ELR (cell line): ENCODE measurements around the gene CBFA2T3.

ENCODE experiments used
- DNase-seq: peaks from one replicate; pipeline ENCODE4 v3.0.0-alpha.2; 2015; ENCODE audit warnings: low read depth

Gene CBFA2T3

DNA sequence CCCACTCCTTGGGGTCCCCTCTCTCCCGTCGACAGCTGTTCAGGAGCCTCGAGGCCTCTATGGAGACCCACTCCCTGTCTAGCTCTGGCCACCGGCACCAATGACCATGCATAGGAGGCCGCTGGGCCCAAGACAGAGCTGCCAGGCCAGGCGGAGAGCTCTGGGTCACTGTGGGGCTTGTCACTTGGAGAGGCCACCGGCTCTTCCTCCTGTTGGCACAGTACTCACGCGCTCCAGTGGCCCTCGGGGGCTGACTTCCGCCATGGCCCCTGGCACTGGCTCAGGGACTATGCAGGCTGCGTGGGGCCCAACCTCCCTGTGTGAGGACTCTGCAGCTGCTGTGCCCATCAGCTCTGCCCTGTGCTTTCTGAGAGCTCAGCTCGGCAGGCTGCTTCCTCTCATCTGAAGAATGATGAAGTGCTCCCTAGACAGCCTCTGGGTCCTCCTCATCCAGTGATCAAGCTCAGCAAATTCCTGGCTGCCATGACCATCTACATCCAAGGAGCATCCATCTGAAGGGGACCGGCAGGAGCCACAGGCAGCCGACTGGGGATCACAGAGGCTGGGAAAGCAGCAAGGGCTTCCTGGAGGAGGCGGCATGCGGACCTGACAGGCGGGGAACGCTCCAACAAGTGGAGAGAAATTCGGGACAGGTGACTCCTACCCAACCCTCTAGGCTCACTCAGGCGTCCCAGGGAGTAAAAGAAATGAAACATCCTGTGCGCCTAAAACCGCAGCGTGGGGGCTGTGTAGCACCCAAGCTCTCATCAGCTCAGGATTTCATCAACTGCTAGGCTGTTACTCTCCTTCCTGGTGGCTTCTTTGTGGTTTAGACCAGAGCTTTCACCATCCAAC is 137.0 kb downstream of the CBFA2T3 start:
- no peak for DNase-seq

DNA sequence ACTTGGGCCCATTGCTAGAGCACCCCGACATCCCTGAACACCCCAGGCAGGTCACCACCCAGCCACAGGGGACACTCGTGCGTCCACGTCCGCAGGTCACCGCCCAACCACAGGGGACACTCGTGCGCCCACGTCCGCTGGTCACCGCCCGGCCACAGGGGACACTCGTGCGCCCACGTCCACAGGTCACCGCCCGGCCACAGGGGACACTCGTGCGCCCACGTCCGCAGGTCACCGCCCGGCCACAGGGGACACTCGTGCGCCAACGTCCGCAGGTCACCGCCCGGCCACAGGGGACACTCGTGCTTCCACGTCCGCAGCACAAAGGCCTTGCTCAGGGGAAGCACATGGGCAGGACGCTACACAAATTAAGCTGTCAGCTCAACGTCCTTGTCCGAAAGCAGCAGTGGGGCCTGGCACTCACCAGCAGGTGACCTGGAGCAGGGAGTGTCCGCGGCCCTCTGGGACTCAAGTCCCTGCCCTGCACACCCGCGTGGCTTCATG is 137.9 kb downstream of the CBFA2T3 start:
- no peak for DNase-seq

DNA sequence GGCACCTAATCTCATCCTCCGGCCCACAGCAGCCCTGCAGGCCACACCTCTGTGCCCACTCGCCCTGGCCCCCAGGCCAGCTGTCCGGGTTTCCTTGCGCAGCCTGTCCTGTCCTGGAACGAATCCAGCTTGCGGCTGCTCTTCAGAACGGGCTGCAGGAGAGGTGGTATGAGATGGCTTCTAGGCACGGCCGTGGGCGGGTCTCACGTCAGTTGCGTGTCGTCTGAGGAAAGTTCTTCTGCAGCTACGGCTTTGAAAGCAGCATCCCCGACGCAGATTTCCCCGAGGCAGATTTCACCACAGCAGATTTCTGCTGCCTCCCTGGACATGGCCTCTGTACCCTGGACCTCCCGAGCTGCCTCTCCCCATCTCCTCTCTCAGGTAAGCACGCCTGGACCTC is 138.4 kb downstream of the CBFA2T3 start:
- no peak for DNase-seq

GRCh38 chr16:88837806-88838205 is 139.2 kb downstream of the CBFA2T3 start:
- DNase-seq: no peak

- no peak for DNase-seq
Measured at GRCh38 chr16:88836791-88837190, 140.2 kb downstream of the CBFA2T3 start.

- no peak for DNase-seq
Measured at GRCh38 chr16:88835818-88836217, 141.2 kb downstream of the CBFA2T3 start.

GRCh38 chr16:88835383-88835782 is 141.6 kb downstream of the CBFA2T3 start:
- no peak for DNase-seq

DNA sequence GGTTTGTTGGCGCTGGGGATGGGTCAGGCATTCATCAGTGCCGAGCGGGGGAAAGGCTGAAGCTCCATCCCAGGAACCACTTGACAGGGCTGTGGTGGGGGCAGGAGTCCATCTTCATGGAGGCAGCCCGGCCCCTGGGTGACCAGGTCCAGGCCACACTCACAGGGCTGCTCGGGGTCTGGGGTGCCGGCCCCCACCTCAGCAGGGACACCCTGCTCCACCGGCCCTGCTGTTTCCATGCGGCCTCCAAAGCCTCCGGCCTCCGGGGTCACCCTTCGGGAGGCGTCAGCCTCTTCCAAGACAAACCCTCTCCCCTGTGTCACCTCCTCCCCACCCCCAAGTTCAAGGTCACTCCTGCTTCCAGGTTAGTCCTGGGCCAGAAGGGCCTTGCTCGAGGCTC is 142.3 kb downstream of the CBFA2T3 start:
- no peak for DNase-seq

DNA sequence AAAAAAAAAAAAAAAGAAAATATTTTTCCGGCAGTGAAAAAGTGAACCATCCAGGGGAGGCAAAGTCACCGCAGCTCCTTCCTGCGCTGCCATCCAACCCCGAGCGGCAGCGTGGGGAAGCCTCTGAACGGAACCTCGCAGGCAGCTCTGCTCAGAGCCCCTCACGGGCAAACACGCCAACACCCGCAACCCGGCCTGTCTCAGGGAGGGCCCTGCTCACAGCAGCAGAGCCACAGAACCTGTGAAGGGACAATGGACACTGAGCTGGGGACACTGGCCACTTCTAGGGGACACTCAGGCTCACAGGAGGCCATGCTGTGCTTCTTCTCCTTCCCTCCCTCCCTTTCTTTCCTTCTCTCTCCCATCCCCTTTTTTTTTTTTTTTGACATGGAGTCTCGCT is 143.9 kb downstream of the CBFA2T3 start:
- DNase-seq: no peak

DNA sequence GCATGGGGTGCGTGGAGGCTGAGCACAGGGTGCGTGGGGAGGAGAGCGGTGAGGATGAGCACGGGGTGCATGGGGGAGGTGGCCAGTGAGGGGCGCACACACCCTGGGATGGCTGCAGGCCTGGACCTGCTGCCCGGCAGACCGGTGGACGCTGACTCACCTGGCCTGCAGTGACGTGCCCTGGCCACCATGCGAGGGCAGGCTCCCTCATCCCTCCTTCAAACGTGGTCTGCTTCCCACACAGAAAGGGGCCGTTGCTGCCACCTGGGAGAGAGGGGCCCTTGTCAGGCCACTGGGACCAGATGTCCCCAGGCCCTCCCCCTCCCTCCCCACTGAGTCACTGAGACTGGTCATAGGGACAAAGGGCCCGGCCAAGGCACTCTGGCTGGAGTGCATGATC is 145.2 kb downstream of the CBFA2T3 start:
- DNase-seq: peak; percentile 40

- no peak for DNase-seq
Measured at GRCh38 chr16:88830783-88831182, 146.2 kb downstream of the CBFA2T3 start.

DNA sequence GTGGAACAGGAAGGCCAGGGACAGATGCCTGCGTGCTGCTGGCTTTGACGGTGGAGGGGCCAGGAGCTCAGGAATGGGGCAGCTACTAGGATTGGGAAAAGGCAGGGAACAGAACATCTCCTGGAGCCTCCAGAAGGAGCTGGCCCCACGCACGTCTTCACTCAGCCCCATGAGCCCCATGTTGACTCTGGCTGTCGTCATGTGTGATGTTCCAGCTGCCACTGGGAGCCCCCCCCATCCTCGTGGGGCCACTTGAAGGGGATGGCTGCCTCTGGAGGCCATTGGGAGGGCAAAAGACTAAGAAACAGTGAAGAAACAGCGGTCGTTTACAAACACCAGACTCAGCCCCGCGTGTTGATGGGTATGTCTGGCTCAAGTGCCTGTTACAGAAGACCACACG is 146.7 kb downstream of the CBFA2T3 start:
- DNase-seq: no peak

GRCh38 chr16:88828711-88829110 is 148.3 kb downstream of the CBFA2T3 start:
- no peak for DNase-seq

DNA sequence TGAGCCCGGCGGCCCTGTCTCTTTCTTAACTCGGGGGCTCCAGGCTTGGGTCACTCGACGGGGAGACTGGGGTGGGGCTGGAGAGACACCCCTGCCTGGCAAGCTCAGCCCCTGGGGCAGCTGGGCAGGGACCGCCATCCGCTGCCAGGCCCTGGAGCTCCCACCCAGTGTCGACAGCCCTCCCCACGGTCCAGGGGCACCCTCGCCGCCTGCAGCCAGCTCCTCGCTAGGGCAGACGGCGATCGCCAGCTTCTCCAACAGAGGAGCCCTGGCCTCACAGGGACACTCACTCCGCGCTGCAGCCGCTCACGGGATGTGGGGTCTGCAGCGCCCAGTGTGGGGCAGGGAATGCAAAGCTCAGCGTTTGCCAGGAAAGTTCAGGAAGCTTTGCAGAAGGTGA is 149.3 kb downstream of the CBFA2T3 start:
- DNase-seq: no peak

GRCh38 chr16:88826070-88826840 is 150.8 kb downstream of the CBFA2T3 start:
- no peak for DNase-seq

DNA sequence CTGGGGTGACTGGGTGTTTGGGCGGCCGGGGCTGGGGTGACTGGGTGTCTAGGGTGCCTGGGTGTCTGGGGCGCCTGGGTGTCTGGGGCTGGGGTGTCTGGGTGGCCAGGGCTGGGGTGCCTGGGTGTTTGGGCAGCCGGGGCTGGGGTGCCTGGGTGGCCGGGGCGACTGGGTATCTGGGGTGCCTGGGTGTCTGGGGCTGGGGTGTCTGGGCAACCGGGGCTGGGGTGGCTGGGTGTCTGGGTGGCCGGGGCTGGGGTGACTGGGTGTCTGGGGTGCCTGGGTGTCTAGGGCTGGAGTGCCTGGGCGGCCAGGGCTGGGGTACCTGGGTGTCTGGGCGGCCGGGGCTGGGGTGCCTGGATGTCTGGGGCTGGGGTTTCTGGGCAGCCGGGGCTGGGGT is 151.9 kb downstream of the CBFA2T3 start:
- no peak for DNase-seq
